GM10266 (cell line): Measurements from ENCODE around the gene ATP8A1.

Experiments used
- DNase-seq: peaks from one replicate; pipeline ENCODE4 v3.0.0; 2012; ENCODE audit errors: extremely low spot score
- CTCF ChIP-seq: IDR thresholded peaks from 2 replicates; pipeline ENCODE4 v1.5.1; 2012; ENCODE audit warnings: mild to moderate bottlenecking, low read depth; ENCODE audit not compliant: control insufficient read depth, insufficient read depth; ENCODE audit errors: missing control alignments

ATP8A1 gene

DNA sequence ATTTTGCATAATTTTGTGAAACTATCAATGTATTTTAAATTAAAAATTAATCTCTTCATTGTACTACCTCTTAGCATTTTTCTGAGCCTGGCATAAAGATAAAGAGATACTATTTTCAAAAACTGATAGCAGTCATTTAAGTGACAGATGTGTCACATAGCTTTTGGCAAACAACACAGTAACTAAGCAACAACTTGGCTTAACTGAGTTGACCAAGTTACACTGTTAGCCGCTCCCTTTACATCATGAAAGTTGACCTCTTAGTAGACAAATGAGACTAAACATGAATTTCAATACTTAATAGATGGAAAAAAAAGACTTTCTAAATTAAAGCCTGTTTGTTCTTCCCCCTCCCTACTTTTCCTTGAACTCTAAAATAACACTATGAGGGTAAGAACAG is 62.0 kb downstream of the ATP8A1 start:
- no peak for TF ChIP-seq CTCF
- DNase-seq = no peak

GRCh38 chr4:42588909-42589308 is 68.0 kb downstream of the ATP8A1 start:
- no peak for DNase-seq
- no peak for TF ChIP-seq CTCF

GRCh38 chr4:42586775-42587174 is 70.1 kb downstream of the ATP8A1 start:
- no peak for TF ChIP-seq CTCF
- no peak for DNase-seq

DNA sequence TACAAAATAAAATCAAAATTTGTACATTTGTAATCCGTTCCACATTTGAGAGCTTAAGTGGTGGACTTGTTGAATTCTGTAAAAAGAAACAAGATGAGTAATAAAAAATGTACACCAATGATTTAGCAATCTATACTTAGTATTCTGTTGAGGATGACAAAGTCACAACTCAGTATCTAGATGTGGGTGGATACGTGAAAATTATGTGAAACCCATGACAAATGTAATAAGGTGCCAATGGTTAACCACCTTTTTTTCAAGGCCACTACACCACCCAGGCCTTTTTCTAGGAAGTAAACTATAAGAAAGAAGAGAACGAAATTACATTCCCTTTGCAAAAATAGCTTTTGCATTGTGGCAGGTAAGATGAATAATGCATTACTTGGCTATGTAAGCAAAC is 77.0 kb downstream of the ATP8A1 start:
- TF ChIP-seq CTCF = no peak
- DNase-seq = no peak

DNA sequence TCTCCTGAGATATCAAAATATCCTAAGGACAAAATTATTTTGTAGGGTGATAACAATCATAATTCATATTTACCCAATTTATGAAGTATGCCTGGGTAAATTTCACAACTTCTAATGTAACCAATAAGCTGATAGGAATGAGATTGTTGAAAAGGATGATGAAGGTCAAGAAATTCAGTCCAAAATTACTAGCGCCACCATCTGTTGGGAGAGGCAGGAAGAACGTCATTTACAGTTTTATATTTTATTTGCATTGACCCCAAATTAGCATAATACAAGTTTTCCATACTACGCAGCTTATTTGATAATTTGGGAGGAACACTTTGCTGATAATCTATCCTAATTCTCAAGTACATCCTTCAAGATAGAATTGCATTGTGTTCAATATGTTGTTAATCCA is 78.7 kb downstream of the ATP8A1 start:
- DNase-seq = no peak
- no peak for TF ChIP-seq CTCF

DNA sequence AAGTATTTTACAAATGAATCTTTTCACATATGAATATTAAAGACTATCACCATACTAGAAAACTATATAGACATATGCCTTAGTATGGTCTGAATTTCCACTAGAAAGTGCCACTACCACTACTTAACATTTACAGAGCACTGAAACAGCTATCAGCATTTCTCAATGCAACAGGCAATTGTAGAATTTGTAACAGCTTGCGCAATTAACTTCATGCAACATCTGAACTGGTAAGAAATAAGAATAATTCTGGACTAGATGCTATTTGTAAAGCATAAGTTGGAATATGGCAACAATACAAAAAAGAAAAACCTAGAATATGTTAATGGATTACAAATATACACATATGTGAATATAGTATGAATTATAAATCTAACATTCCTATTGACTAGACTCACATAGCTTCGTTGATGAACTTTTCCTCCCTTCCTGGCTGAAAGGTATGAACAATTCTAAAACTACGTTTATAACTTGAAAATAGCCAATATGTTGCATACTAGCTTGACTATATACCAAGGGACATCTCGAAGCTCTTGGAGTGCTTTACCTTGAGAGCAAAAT is 82.0 kb downstream of the ATP8A1 start:
- no peak for DNase-seq
- TF ChIP-seq CTCF = no peak

GRCh38 chr4:42573249-42573648 is 83.7 kb downstream of the ATP8A1 start:
- TF ChIP-seq CTCF = no peak
- no peak for DNase-seq
